Measurements from ENCODE around the gene LGMN. TPM values are rescaled to one million over a fixed set of nuclear protein-coding genes. Genes with fewer than 3 reads are reported as not detected.

The LGMN gene
- total and polyA plus RNA-seq, 2 of the 13 experiments (the other 11 are each of a cell fraction or from before 2014, with no cell fraction given): 28.9 to 76.4 TPM

DNA sequence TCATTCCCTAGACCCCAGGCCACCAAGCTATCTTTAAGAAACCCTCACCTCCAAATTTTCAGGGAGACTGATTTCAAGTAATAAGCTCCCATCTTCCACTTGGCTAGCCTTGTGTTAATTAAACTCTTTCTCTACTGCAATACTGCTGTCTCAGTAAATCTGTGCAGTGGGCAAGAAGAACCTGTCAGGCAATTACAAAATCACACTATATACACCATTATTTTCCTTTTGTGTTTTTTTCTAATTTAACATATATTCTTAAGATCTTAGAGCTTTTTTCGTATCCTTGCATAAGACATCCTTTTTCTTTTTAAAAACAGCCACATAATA lies 38.0 kb upstream of the LGMN start (continued):
- no peak for TF ChIP-seq PHB2 (IDR thresholded peaks at IDR 0.05; ENCODE audit: partially characterized antibody)
- no peak for TF ChIP-seq GMEB2 (CRISPR knock-in tag; IDR thresholded peaks at IDR 0.05; ENCODE audit: low read depth)
- TF ChIP-seq ZMYM4 (CRISPR knock-in tag; IDR thresholded peaks at IDR 0.05): no peak

- peaks cover 17% of the 10 kb centered on the region for H3K4me1 ChIP-seq (ENCODE audit: insufficient read depth, low read length)
- ChIA-PET POLR2A (no interaction called here), CTCF (ENCODE audit: low intra/inter-chr PET ratio, low total read pairs) (interaction anchor here (4.5 kb wide), 1 partner anchor 71 kb away, joined by 68 read pairs; no protein-coding TSS in a partner anchor)
- no peak for ATAC-seq
- H3K9me3 ChIP-seq (ENCODE audit: low read length): peaks cover 17% of the 10 kb centered on the region
- 62% methylated on average over 6 of the region's 6 CpGs for WGBS (ENCODE audit: low lambda C conversion rate)
- DNase-seq (ENCODE audit: low spot score): no peak
- no peak for FAIRE-seq
- no peak overlapping the region for H3K27ac ChIP-seq (ENCODE audit: extremely low read length, insufficient read depth, low read length)
- no TSS peak for BruUV-seq (replicated peaks)
- in situ Hi-C loops (cut with HindIII; ENCODE audit: extremely low pct_ligation_motif_present, low pct_unique_long_range_greater_than_20kb) (no loop called here), intact Hi-C loops (cut with micrococcal nuclease; ENCODE audit: unreplicated experiment) (no loop called here)
- H3K36me3 ChIP-seq (replicated peaks in 1 of 2; ENCODE audit: control insufficient read depth in 1 of 2, insufficient read depth in 2 of 2, low read length in 2 of 2): no peaks in the 10 kb centered on the region
- no peaks in the 10 kb centered on the region for H3K79me2 ChIP-seq (ENCODE audit: insufficient read depth, low read length)
- H2AFZ ChIP-seq (ENCODE audit: low read length): no peak overlapping the region
- no peak overlapping the region for H3K4me3 ChIP-seq (replicated peaks in 1 of 3; ENCODE audit: insufficient read depth in 1 of 3, low read depth in 2 of 3, low read length in 3 of 3)
- peak overlapping the region; percentile 10; the same call in 1 of the 2 replicates for H3K4me2 ChIP-seq (ENCODE audit: low read depth, low read length)
- H3K9ac ChIP-seq (ENCODE audit: insufficient read depth, low read depth, low read length): no peak overlapping the region
- H4K20me1 ChIP-seq (ENCODE audit: insufficient read depth, low read length): no peaks in the 10 kb centered on the region
- H3K27me3 ChIP-seq (ENCODE audit: control insufficient read depth in 1 of 2, insufficient read depth in 2 of 2, low read length in 2 of 2): no peaks in the 10 kb centered on the region; a peak in 1 of 5 replicates
- TF ChIP-seq, protein P1, sequence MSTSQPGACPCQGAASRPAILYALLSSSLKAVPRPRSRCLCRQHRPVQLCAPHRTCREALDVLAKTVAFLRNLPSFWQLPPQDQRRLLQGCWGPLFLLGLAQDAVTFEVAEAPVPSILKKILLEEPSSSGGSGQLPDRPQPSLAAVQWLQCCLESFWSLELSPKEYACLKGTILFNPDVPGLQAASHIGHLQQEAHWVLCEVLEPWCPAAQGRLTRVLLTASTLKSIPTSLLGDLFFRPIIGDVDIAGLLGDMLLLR (CRISPR knock-in tag; IDR thresholded peaks at IDR 0.05): no peak
- TF ChIP-seq, protein P2, sequence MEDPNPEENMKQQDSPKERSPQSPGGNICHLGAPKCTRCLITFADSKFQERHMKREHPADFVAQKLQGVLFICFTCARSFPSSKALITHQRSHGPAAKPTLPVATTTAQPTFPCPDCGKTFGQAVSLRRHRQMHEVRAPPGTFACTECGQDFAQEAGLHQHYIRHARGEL (CRISPR knock-in tag; IDR thresholded peaks at IDR 0.05): no peak
- TF ChIP-seq MZF1 (CRISPR knock-in tag; IDR thresholded peaks at IDR 0.05; ENCODE audit: borderline replicate concordance) (no peak), ZSCAN21 (CRISPR knock-in tag; IDR thresholded peaks at IDR 0.05; ENCODE audit: borderline replicate concordance) (no peak), HNRNPH1 (optimal IDR thresholded peaks at IDR 0.05; ENCODE audit: low read depth, low read length) (no peak), ZNF724P (CRISPR knock-in tag; IDR thresholded peaks at IDR 0.05; ENCODE audit: borderline replicate concordance) (no peak), MXD3 (CRISPR knock-in tag; IDR thresholded peaks at IDR 0.05) (no peak), ZBTB8A (CRISPR knock-in tag; IDR thresholded peaks at IDR 0.05; ENCODE audit: borderline replicate concordance, low read depth) (no peak), ZNF160 (CRISPR knock-in tag; IDR thresholded peaks at IDR 0.05) (no peak), ATAD3A (CRISPR knock-in tag; IDR thresholded peaks at IDR 0.05) (no peak), ZFP82 (CRISPR knock-in tag; IDR thresholded peaks at IDR 0.05; ENCODE audit: borderline replicate concordance) (no peak), U2AF2 (IDR thresholded peaks at IDR 0.05; ENCODE audit: low read depth, low read length) (no peak), ZNF749 (CRISPR knock-in tag; IDR thresholded peaks at IDR 0.05; ENCODE audit: borderline replicate concordance) (no peak), HCFC1 (IDR thresholded peaks at IDR 0.05; ENCODE audit: low read depth, low read length) (no peak), RFX5 (IDR thresholded peaks at IDR 0.05; ENCODE audit: low read depth, low read length) (no peak), KLF15 (CRISPR knock-in tag; IDR thresholded peaks at IDR 0.05; ENCODE audit: borderline replicate concordance) (no peak)
These were observed 37.4 kb upstream of the LGMN start for GRCh38 chr14:92785667-92786426.
